Measurements from ENCODE around the gene SUSD1. TPM values are rescaled to one million over a fixed set of nuclear protein-coding genes. Genes with fewer than 3 reads are reported as not detected.

Gene SUSD1
- total RNA-seq, 4 donors from 2014 or later, result 22.7 to 83.0 (median 24.7) TPM

DNA sequence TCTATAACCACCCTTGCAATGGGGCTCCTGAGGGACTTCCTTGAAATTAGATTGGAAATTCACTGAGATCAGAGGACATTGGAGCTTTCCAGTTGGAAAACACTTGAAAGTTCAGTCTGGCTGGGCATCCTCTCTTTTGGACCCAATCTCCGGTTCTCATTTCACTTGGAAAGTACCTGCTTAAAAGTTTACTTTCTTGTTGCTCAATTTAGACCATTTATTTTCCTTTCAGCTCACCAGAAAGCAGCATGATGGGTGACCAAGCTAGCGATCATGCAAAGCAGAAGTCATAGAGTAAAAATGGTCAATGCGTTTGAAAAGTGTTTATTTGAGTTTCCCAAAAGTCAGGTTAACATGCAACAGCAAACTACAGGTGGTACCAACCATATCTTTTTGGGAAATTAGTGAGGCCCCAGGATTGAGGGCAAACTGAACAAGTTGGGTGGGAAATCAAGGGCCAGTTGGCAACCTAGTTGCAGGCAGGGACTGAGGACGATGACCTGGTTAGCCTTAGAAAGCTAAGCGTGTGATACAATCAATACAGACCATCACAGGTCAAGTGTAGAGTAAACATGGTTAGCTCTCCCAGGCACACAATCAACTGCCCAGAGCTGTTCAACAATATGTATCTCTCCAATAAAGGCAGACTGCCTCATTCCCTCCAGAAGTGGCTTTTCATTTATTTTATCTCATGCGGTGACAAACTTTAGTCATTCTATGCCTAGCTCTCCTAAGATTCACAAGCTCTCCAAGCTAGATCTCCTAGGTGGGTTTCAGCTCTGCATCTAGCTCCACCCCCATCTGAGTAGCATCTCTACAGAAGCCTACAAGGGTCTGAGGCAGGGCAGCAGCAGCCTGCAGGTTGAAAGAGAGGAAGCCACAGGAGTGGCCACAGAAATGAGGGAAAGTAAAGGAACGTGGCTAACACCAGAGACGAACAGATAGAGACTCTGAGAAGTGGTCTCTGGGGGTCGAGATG lies 141.6 kb downstream of the SUSD1 start:
- in situ Hi-C loops (cut with MboI; ENCODE audit: low pct_ligation_motif_present in 1 of 4, low pct_unique_long_range_greater_than_20kb in 1 of 4, low sequenced_read_pairs in 3 of 4), result no loop called here
- Histone ChIP-seq H3K9me3 (no peaks in the 10 kb centered on the region), H3K4me3 (no peak overlapping the region), H3K27ac (no peak overlapping the region), H3K27me3 (no peaks in the 10 kb centered on the region), H3K36me3 (no peaks in the 10 kb centered on the region), H3K4me1 (peaks cover 8 to 32% (median 15%) of the 10 kb centered on the region in 4 donors)
- WGBS, 2 donors (ENCODE audit: low coverage in 1 of 2), result 83% methylated on average over 6 to 9 of the region's 9 CpGs
- TF ChIP-seq POLR2A (IDR thresholded peaks at IDR 0.05) (no peak), POLR2AphosphoS5 (IDR thresholded peaks at IDR 0.05) (no peak), EP300 (IDR thresholded peaks at IDR 0.05; ENCODE audit: low read depth) (no peak)
- TF ChIP-seq, protein P1, sequence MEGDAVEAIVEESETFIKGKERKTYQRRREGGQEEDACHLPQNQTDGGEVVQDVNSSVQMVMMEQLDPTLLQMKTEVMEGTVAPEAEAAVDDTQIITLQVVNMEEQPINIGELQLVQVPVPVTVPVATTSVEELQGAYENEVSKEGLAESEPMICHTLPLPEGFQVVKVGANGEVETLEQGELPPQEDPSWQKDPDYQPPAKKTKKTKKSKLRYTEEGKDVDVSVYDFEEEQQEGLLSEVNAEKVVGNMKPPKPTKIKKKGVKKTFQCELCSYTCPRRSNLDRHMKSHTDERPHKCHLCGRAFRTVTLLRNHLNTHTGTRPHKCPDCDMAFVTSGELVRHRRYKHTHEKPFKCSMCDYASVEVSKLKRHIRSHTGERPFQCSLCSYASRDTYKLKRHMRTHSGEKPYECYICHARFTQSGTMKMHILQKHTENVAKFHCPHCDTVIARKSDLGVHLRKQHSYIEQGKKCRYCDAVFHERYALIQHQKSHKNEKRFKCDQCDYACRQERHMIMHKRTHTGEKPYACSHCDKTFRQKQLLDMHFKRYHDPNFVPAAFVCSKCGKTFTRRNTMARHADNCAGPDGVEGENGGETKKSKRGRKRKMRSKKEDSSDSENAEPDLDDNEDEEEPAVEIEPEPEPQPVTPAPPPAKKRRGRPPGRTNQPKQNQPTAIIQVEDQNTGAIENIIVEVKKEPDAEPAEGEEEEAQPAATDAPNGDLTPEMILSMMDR (IDR thresholded peaks at IDR 0.05), result no peak
- intact Hi-C loops (cut with DNase I; ENCODE audit: low total_unique reads), result no loop called here
- no peak for DNase-seq

DNA sequence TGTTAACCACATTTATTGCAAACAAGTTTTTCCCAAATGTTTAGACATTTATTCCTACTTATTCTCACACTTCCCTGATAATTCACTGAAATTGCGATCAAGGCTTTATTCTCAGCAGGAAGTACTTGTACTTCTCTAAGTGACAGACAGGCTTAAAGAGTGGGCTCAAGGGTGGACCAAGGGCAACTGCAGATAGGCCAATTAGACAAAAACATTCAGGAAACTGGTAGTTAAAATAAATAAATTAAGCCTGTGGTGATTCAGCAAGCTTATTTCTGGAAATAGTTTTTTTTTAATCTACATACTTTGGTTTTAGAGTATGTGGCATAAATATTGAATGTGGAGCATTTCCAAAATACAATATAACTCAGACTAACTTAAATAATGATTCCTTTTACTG lies 142.4 kb downstream of the SUSD1 start:
- H3K4me1 ChIP-seq, result peaks cover 8 to 32% (median 15%) of the 10 kb centered on the region in 4 donors
- 60 to 65% methylated on average over 1 of the region's 1 CpG for WGBS, 2 donors (ENCODE audit: low coverage in 1 of 2)

DNA sequence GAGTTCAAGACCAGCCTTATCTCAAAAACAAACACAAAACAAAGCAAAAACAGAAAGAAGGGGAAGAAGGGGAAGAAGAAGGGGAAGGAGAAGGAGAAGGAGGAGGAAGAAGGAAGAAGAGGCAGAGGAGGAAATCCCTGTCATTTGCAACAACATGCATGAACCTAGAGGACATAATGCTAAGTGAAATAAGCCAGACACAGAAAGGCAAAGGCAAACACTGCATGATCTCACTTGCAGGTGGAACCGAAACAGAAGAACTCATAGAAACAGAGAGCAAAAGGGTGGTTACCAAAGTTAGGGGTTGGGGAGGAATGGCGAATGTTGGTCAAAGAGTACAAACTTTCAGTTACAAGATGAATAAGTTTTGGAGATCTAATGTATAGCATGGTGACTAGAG lies 143.1 kb downstream of the SUSD1 start:
- no peak for DNase-seq
- no peak overlapping the region for H3K4me3 ChIP-seq
- no peak overlapping the region for H3K27ac ChIP-seq
- no peaks in the 10 kb centered on the region for H3K27me3 ChIP-seq
- TF ChIP-seq EP300 (IDR thresholded peaks at IDR 0.05; ENCODE audit: low read depth) (no peak), POLR2AphosphoS5 (IDR thresholded peaks at IDR 0.05) (no peak), POLR2A (IDR thresholded peaks at IDR 0.05) (no peak)
- TF ChIP-seq, protein P1 (IDR thresholded peaks at IDR 0.05), result no peak
- H3K9me3 ChIP-seq, result no peaks in the 10 kb centered on the region
- intact Hi-C loops (cut with DNase I; ENCODE audit: low total_unique reads) (no loop called here), in situ Hi-C loops (cut with MboI; ENCODE audit: low pct_ligation_motif_present in 1 of 4, low pct_unique_long_range_greater_than_20kb in 1 of 4, low sequenced_read_pairs in 3 of 4) (no loop called here)
- 78 to 84% methylated on average over 2 of the region's 2 CpGs for WGBS, 2 donors (ENCODE audit: low coverage in 1 of 2)
- H3K36me3 ChIP-seq, result no peaks in the 10 kb centered on the region
- peaks cover 8 to 28% (median 15%) of the 10 kb centered on the region in 4 donors for H3K4me1 ChIP-seq

More for the DNA sequence above, 142.4 kb downstream of the SUSD1 start:
- Histone ChIP-seq H3K9me3 (no peaks in the 10 kb centered on the region), H3K27me3 (no peaks in the 10 kb centered on the region), H3K4me3 (no peak overlapping the region), H3K36me3 (no peaks in the 10 kb centered on the region), H3K27ac (no peak overlapping the region)
- intact Hi-C loops (cut with DNase I; ENCODE audit: low total_unique reads) (no loop called here), in situ Hi-C loops (cut with MboI; ENCODE audit: low pct_ligation_motif_present in 1 of 4, low pct_unique_long_range_greater_than_20kb in 1 of 4, low sequenced_read_pairs in 3 of 4) (no loop called here)
- no peak for DNase-seq
- TF ChIP-seq, protein P1 (IDR thresholded peaks at IDR 0.05), result no peak
- TF ChIP-seq POLR2A (IDR thresholded peaks at IDR 0.05), result no peak
- no peak for TF ChIP-seq EP300 (IDR thresholded peaks at IDR 0.05; ENCODE audit: low read depth)
- no peak for TF ChIP-seq POLR2AphosphoS5 (IDR thresholded peaks at IDR 0.05)

DNA sequence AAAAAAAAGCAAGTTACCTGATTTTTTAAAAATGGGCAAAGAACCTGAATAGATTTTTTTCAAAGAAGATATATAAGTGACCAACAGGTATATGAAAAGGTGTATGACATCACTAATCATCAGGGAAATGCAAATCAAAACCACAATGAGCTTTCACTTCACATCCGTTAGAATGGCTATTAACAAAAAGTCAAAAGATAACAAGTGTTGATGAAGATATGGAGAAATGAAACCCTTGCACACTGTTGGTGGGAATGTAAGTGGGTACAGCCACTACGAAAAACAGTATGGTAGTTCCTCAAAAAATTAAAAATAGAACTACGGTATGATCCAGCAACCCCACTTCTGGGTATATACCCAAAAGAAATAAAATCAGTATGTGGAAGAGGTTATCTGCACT lies 143.7 kb downstream of the SUSD1 start:
- in situ Hi-C loops (cut with MboI; ENCODE audit: low pct_ligation_motif_present in 1 of 4, low pct_unique_long_range_greater_than_20kb in 1 of 4, low sequenced_read_pairs in 3 of 4), result no loop called here
- Histone ChIP-seq H3K27me3 (no peaks in the 10 kb centered on the region), H3K27ac (no peak overlapping the region), H3K4me1 (peaks cover 8 to 28% (median 15%) of the 10 kb centered on the region in 4 donors), H3K9me3 (no peaks in the 10 kb centered on the region), H3K4me3 (no peak overlapping the region), H3K36me3 (no peaks in the 10 kb centered on the region)
- DNase-seq, result no peak
- intact Hi-C loops (cut with DNase I; ENCODE audit: low total_unique reads), result no loop called here
- TF ChIP-seq EP300 (IDR thresholded peaks at IDR 0.05; ENCODE audit: low read depth) (no peak), POLR2AphosphoS5 (IDR thresholded peaks at IDR 0.05) (no peak), POLR2A (IDR thresholded peaks at IDR 0.05) (no peak)
- TF ChIP-seq, protein P1 (IDR thresholded peaks at IDR 0.05), result no peak
- WGBS, 2 donors (ENCODE audit: low coverage in 1 of 2), result 56 to 83% methylated on average over 3 of the region's 3 CpGs

All from transverse colon (tissue), 4 donors.